ENCODE measurements around the gene COL4A6. TPM values are rescaled to one million over a fixed set of nuclear protein-coding genes. Genes with fewer than 3 reads are reported as not detected.

Gene COL4A6
- total and polyA plus RNA-seq, 2 of the 8 experiments (the other 6 are each of a cell fraction or from before 2014, with no cell fraction given): 5.9 to 11.8 TPM

DNA sequence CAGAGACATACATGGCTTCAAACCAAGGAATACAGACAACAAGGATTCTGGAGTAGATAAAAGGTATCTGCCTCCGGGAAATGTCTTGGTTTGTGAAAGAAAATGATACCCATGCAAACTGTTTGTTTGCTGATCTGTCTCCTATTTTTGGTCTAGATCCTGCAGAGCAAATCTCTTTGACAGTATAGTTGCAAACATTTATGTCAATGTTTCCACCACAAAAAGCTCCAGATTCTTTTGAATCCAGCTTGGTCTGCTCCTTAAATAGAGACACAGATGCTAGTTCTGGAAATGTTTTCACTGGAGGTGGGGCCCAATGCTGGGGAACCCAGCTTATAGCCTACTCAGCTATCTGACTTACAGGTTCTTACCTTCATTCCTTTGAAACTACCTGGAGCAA lies 226.9 kb downstream of the COL4A6 start:
- CTCF ChIA-PET (ENCODE audit: partially characterized antibody): interaction anchor here (1.2 to 4.0 kb wide), 3 partner anchors 11 to 353 kb away, joined by 3 to 18 read pairs (median 4); no protein-coding TSS in a partner anchor
- no peak overlapping the region for H3K9ac ChIP-seq (replicated peaks in 1 of 4; ENCODE audit: extremely low read depth in 1 of 4, low read depth in 3 of 4, low read length in 3 of 4)
- POLR2A ChIA-PET (ENCODE audit: partially characterized antibody): no interaction called here
- DNase-seq (ENCODE audit: low read depth in 1 of 2, low spot score in 2 of 2) (no peak), FAIRE-seq (no peak)
- no peaks in the 10 kb centered on the region for H3K27me3 ChIP-seq (replicated peaks in 1 of 4; ENCODE audit: control insufficient read depth in 3 of 4, extremely low read depth in 1 of 4, insufficient read depth in 3 of 4, low read length in 3 of 4)
- no peak overlapping the region for H2BK12ac ChIP-seq (ENCODE audit: low read depth, low read length)
- H3K4ac ChIP-seq (replicated peaks; ENCODE audit: insufficient read length, low read depth, low read length): no peak overlapping the region
- no peaks in the 10 kb centered on the region for H3K36me3 ChIP-seq (ENCODE audit: control insufficient read depth in 2 of 4, insufficient read depth in 4 of 4, low read length in 3 of 4)
- no peak overlapping the region for H3K14ac ChIP-seq (ENCODE audit: insufficient read length)
- no peak overlapping the region for H3K23ac ChIP-seq (ENCODE audit: insufficient read length)
- H2AFZ ChIP-seq (ENCODE audit: low read length): no peak overlapping the region
- no peak overlapping the region for H4K5ac ChIP-seq (ENCODE audit: insufficient read length, low read depth, low read length)
- no peak overlapping the region for H3K4me3 ChIP-seq (ENCODE audit: extremely low read depth in 1 of 4, insufficient read depth in 2 of 4, low read depth in 3 of 4, low read length in 4 of 4)
- no peaks in the 10 kb centered on the region for H3K79me2 ChIP-seq (ENCODE audit: control insufficient read depth in 1 of 2, insufficient read depth in 2 of 2, low read length in 2 of 2)
- H3K18ac ChIP-seq (ENCODE audit: extremely low read depth, low read length): no peak overlapping the region
- H2BK20ac ChIP-seq (ENCODE audit: low read length): no peak overlapping the region
- no peaks in the 10 kb centered on the region for H3K4me1 ChIP-seq (replicated peaks in 1 of 4; ENCODE audit: control insufficient read depth in 3 of 4, insufficient read depth in 4 of 4, low read length in 3 of 4)
- H2BK15ac ChIP-seq (ENCODE audit: low read length): no peak overlapping the region
- WGBS, 2 experiments (ENCODE audit: extremely low coverage in 1 of 2, insufficient coverage in 1 of 2, insufficient read length in 1 of 2, insufficient replicate concordance in 2 of 2, low coverage in 1 of 2, low lambda C conversion rate in 2 of 2, missing lambda C conversion rate in 1 of 2): 92% methylated on average over 1 of the region's 1 CpG; no CpG with 5 or more reads in 1 of the 2 experiments
- H2AK5ac ChIP-seq (ENCODE audit: low read depth, low read length): no peak overlapping the region
- H4K91ac ChIP-seq (replicated peaks; ENCODE audit: insufficient read length, low read length): no peak overlapping the region
- H3K23me2 ChIP-seq (ENCODE audit: low read depth, low read length): no peaks in the 10 kb centered on the region
- no peaks in the 10 kb centered on the region for H3K79me1 ChIP-seq (ENCODE audit: low read depth, low read length)
- H2BK5ac ChIP-seq (ENCODE audit: low read depth, low read length): no peak overlapping the region
- H4K20me1 ChIP-seq (replicated peaks in 1 of 2; ENCODE audit: control insufficient read depth in 1 of 2, insufficient read depth in 2 of 2, low read length in 2 of 2): no peaks in the 10 kb centered on the region
- no peak overlapping the region for H3K4me2 ChIP-seq (ENCODE audit: insufficient read depth in 1 of 2, low read depth in 2 of 2, low read length in 2 of 2)
- no peak overlapping the region for H3K27ac ChIP-seq (ENCODE audit: low read depth, low read length)
- no peak overlapping the region for H2BK120ac ChIP-seq (replicated peaks; ENCODE audit: low read depth, low read length)
- no peak overlapping the region for H4K8ac ChIP-seq (ENCODE audit: extremely low read depth, insufficient read depth, low read length)
- H3K56ac ChIP-seq (replicated peaks; ENCODE audit: insufficient read length, low read depth, low read length): no peak overlapping the region
- no peaks in the 10 kb centered on the region for H3K9me3 ChIP-seq (ENCODE audit: insufficient read depth in 2 of 2, low read depth in 1 of 2, low read length in 1 of 2)
- TF ChIP-seq MAFK (IDR thresholded peaks at IDR 0.05; ENCODE audit: low read depth, low read length): no peak
- TF ChIP-seq CREB1 (IDR thresholded peaks at IDR 0.05): no peak
- no peak for TF ChIP-seq RXRA (IDR thresholded peaks at IDR 0.05; ENCODE audit: insufficient read depth, low read depth, low read length)
- no peak for TF ChIP-seq RFX5 (IDR thresholded peaks at IDR 0.05; ENCODE audit: borderline replicate concordance, low read depth, low read length)
- TF ChIP-seq RNF2 (IDR thresholded peaks at IDR 0.05; ENCODE audit: borderline replicate concordance, low read depth, low read length, missing control alignments, poor library complexity, severe bottlenecking): no peak
- TF ChIP-seq SAP30 (IDR thresholded peaks at IDR 0.05; ENCODE audit: insufficient read depth, insufficient replicate concordance, low read length): no peak
- TF ChIP-seq BRCA1 (IDR thresholded peaks at IDR 0.05; ENCODE audit: low read depth, low read length): no peak
- no peak for TF ChIP-seq BACH1 (IDR thresholded peaks at IDR 0.05; ENCODE audit: low read length)
- no peak for TF ChIP-seq YY1 (IDR thresholded peaks at IDR 0.05; ENCODE audit: low read depth, low read length)
- TF ChIP-seq POLR2AphosphoS5 (IDR thresholded peaks at IDR 0.05; ENCODE audit: low read depth, low read length): no peak
- TF ChIP-seq POU5F1 (IDR thresholded peaks at IDR 0.05; ENCODE audit: low read depth, low read length): no peak
- TF ChIP-seq SIN3A (conservative IDR thresholded peaks at IDR 0.05 in 1 of 2, IDR thresholded peaks at IDR 0.05 in 1 of 2; ENCODE audit: low read depth in 1 of 2, low read length in 2 of 2): no peak
- TF ChIP-seq SRF (IDR thresholded peaks at IDR 0.05; ENCODE audit: low read depth, low read length): no peak
- TF ChIP-seq CBX8 (IDR thresholded peaks at IDR 0.05; ENCODE audit: borderline replicate concordance, low read depth, low read length): no peak
- TF ChIP-seq SP2 (IDR thresholded peaks at IDR 0.05; ENCODE audit: low read length): no peak

Data from H1 (cell line).